Activated T-cell treated with anti-CD3 and anti-CD28 coated beads for 24 hours (primary cell): ENCODE results near the gene TAF13.
A peak's percentile ranks its signal among the peaks of the same experiment; 100 is the strongest.

Experiments
- DNase-seq: peaks from one replicate; pipeline ENCODE4 v3.0.0-alpha.2; 2020; ENCODE audit warnings: low read depth

The TAF13 gene

GRCh38 chr1:109075531-109076490 lies at the start of gene TAF13:
TSS of gene TAF13 (minus strand) at chr1:109076003. CDS start at chr1:109075947, 56 bp downstream.
- peak; percentile 85 for DNase-seq

- DNase-seq = no peak
Observed at GRCh38 chr1:109120356-109120755, 44.6 kb upstream of the TAF13 start.

GRCh38 chr1:109118089-109118488 lies 42.3 kb upstream of the TAF13 start:
- no peak for DNase-seq

GRCh38 chr1:109116286-109116685 lies 40.5 kb upstream of the TAF13 start:
- no peak for DNase-seq

GRCh38 chr1:109115685-109116084 lies 39.9 kb upstream of the TAF13 start:
- DNase-seq = no peak

- DNase-seq = no peak
Observed at GRCh38 chr1:109114342-109114674, 38.5 kb upstream of the TAF13 start.

- DNase-seq = peak; percentile 67
Observed at GRCh38 chr1:109113590-109114341, 38.0 kb upstream of the TAF13 start, which contains the start of gene ELAPOR1. TSS of gene ELAPOR1 (plus strand) at chr1:109114115. CDS start at chr1:109114184, 69 bp downstream.

GRCh38 chr1:109112652-109113285 lies 37.0 kb upstream of the TAF13 start:
- DNase-seq = peak; percentile 80

GRCh38 chr1:109112056-109112651 lies 36.4 kb upstream of the TAF13 start:
- no peak for DNase-seq

GRCh38 chr1:109111386-109112055 lies 35.7 kb upstream of the TAF13 start:
- DNase-seq = no peak

GRCh38 chr1:109109906-109110305 lies 34.1 kb upstream of the TAF13 start:
- no peak for DNase-seq

GRCh38 chr1:109107785-109108184 lies 32.0 kb upstream of the TAF13 start:
- no peak for DNase-seq

- no peak for DNase-seq
Observed at GRCh38 chr1:109105881-109106280, 30.1 kb upstream of the TAF13 start.

GRCh38 chr1:109104364-109105151 lies 28.8 kb upstream of the TAF13 start:
- no peak for DNase-seq

GRCh38 chr1:109099938-109100773 lies 24.4 kb upstream of the TAF13 start:
- DNase-seq = peak; percentile 94

GRCh38 chr1:109096120-109096519 lies 20.3 kb upstream of the TAF13 start:
- DNase-seq = no peak

- no peak for DNase-seq
Observed at GRCh38 chr1:109095631-109096030, 19.8 kb upstream of the TAF13 start.

GRCh38 chr1:109094871-109095270 lies 19.1 kb upstream of the TAF13 start:
- no peak for DNase-seq

GRCh38 chr1:109094377-109094803 lies 18.6 kb upstream of the TAF13 start:
- DNase-seq = no peak

- no peak for DNase-seq
Observed at GRCh38 chr1:109091839-109092193, 16.0 kb upstream of the TAF13 start.
